Keratinocyte (primary cell): ENCODE results near the gene CALHM6.
"Not testable (repeated sequence)": the region's sequence is repeated elsewhere in the genome, so short reads cannot be mapped to it uniquely, and the experiment has no call there.

ENCODE experiments used
- CTCF ChIP-seq, 3 experiments: IDR thresholded peaks in 1 of 3; conservative IDR thresholded peaks in 1 of 3; optimal IDR thresholded peaks in 1 of 3; 2 replicates in 2 of 3; 3 replicates in 1 of 3; pipeline versions ENCODE3 to v1.5.1; 2011; ENCODE audit warnings: low read length in 3 of 3, mild to moderate bottlenecking in 3 of 3, moderate library complexity in 2 of 3, control low read depth in 1 of 3, inconsistent platforms in 1 of 3; ENCODE audit not compliant: insufficient read depth in 2 of 3; ENCODE audit errors: extremely low read depth in 1 of 3
- EZH2 ChIP-seq: IDR thresholded peaks from one replicate; pipeline ENCODE4 v1.6.1; 2012; ENCODE audit warnings: inconsistent platforms, mild to moderate bottlenecking, low read length, moderate library complexity

GRCh38 chr6:116495161-116495560 is 34.0 kb downstream of the CALHM6 start:
- not testable (repeated sequence) for TF ChIP-seq EZH2; CTCF (optimal IDR thresholded peaks at IDR 0.05 in 1 of 3, IDR thresholded peaks at IDR 0.05 in 1 of 3, conservative IDR thresholded peaks at IDR 0.05 in 1 of 3; ENCODE audit: extremely low read depth in 1 of 3, insufficient read depth in 2 of 3, low read length in 3 of 3)
